ENCODE results near the gene NCAPH2.

DNA sequence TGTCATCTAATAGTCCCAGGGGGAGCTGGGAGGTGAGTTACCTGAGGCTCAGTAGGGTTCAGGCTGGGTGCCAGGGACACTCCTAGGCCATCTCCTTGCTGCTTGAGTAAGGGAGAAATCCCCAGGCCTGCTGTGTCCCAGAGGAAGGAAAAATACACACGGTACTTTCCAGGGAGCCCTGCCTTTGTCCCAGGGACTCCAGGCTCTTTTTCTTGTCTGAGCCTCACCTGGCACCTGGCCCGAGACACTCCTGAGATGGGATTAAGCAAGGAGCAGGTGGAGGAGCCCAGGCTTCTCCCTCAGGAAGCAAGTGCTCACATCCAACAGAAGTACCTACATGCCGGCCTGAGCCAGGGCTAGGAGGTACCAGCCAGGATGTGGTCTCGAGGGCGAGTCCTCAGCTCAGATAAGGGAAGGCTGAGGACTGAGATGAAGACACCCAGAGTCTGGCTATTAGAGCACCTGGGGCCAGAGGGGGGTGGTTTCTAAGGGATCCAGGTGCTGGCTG is 36.8 kb downstream of the NCAPH2 start:
- TF ChIP-seq CTBP1 (IDR thresholded peaks at IDR 0.05; ENCODE audit: borderline replicate concordance) (no peak), TARDBP (IDR thresholded peaks at IDR 0.05) (no peak), FOXK2 (IDR thresholded peaks at IDR 0.05) (no peak), FOXM1 (IDR thresholded peaks at IDR 0.05; ENCODE audit: borderline replicate concordance) (no peak), BHLHE40 (IDR thresholded peaks at IDR 0.05; ENCODE audit: borderline replicate concordance) (no peak), SUZ12 (IDR thresholded peaks at IDR 0.05) (no peak), HDGF (IDR thresholded peaks at IDR 0.05; ENCODE audit: borderline replicate concordance) (no peak), LEF1 (IDR thresholded peaks at IDR 0.05; ENCODE audit: borderline replicate concordance) (no peak), NFRKB (IDR thresholded peaks at IDR 0.05) (no peak), SP1 (IDR thresholded peaks at IDR 0.05) (no peak)
